NCI-H446 (cell line): Measurements from ENCODE around the gene MED12L.

Experiments used
- DNase-seq, 2 experiments: peaks; one replicate each; lab custom pipeline; 2025; lab: John Stamatoyannopoulos, UW

MED12L gene

GRCh38 chr3:151423091-151423490, 337.6 kb downstream of the MED12L start:
- no peak for DNase-seq

- DNase-seq, result peak in 1 of 2 experiments; percentile 25
Observed at GRCh38 chr3:151425627-151426340, 340.3 kb downstream of the MED12L start.

- DNase-seq, result no peak
Observed at GRCh38 chr3:151426341-151426657, 340.8 kb downstream of the MED12L start.

DNA sequence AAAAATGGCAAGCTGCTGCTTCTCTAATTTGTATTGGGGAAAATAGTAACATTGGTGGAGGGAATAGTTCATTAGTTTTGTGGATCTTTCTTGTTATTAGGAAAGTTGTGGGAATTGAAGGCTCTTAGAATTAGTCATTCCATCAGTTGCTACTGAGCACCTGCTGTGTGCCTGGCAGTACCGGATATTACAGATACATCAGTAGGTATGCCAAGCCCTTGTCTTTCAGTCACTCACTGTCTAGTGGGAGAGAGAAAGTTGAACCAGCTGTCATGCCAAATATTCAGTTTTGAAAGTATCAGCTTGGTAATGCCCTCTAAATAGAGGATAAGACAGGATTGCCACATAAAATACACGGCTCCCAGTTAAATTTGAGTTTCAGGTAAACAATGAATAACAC, 342.9 kb downstream of the MED12L start:
- no peak for DNase-seq

GRCh38 chr3:151430821-151431484, 345.5 kb downstream of the MED12L start:
- no peak for DNase-seq

DNA sequence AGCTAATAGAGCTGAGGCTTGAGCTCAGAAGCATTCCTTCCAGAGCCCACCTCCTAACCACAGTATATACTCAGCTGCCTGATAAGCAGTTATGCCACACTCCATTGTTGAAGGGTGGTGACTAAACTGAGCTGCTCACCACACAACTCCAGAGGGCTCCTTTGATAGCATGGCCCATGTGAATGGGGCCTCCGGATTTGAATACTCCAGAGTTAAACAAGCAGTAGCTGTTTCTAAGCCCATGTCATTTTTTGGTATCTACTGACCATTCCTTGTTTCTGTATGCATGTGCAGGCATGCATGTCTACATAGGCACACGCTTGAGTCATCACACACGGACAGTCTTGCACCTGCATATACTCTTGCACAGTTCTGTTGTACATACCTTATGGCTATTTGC, 346.5 kb downstream of the MED12L start:
- DNase-seq, result no peak

GRCh38 chr3:151432616-151433372, 347.3 kb downstream of the MED12L start:
- DNase-seq, result no peak

DNA sequence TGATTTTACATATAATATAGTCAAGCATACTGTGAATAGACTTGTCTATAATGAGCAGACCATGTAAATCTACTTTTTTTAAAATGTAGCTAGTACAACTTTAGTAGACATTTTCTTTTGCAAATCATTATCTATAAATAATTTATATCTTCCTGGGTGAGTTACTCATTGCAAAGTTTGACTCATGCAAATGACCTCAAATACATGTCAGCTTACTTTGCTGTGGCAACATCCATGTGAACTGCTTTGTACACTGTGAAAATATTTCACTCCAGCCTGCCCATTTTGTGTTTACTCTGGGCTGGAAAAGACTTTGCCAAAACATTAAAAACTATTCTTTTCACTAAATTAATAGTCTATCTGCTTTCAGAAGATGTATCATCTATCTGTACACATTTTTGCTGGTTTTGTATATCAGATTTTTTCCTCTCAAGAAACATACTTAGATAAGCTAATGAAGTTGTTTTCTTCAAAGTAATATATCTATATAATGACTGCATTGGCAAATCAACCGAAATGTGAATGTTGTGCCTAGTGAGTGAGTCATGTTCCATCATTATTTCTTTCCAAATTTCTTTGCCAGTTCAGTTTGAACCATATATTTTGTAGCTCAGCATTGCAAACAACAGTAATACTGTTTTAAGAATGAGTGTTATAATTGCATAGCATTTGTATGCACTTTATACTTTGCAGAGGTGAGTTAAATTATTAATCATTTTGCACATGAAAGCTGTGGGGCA, 348.9 kb downstream of the MED12L start:
- DNase-seq, result no peak

- DNase-seq, result no peak
Observed at GRCh38 chr3:151436675-151437446, 351.4 kb downstream of the MED12L start.

DNA sequence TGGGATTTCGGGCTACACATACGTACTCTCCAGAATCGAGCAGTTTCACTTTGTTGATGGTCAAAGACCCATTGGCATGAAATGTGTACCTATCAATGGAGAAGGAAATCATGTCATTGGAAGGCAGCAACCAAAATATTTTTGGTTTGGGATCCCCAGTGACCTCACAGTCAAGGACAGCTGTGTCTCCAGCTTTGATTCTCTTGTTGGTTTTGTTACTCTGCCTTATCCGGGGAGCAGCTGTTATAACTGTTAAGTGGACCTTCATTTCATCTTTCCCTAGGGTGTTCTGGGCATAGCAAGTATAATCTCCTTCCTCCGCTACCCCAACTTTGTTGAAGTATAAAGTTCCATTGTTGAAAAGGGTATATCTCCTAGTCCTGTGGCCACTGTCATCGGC, 352.4 kb downstream of the MED12L start:
- DNase-seq, result no peak

GRCh38 chr3:151439652-151440125, 354.2 kb downstream of the MED12L start:
- DNase-seq, result peak; percentile 29 to 53

DNA sequence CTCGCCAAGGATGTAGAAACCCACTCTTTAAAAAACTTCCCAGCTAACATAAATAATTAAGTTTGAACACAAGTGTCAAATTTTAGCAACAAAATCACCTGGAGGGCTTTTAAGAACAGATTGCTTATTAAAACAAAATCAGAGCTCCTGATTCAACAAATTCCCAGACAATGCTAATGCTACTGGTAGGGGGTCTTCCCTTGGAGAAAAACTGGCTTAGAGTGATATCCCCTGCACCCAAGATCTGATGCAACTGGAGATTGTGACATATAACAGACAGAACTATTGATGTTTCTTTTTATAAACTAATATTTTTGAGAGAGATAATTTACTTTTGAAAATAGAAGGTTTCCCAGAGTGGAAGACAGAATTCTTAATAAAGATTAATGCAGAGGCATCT, 355.5 kb downstream of the MED12L start:
- DNase-seq, result no peak

DNA sequence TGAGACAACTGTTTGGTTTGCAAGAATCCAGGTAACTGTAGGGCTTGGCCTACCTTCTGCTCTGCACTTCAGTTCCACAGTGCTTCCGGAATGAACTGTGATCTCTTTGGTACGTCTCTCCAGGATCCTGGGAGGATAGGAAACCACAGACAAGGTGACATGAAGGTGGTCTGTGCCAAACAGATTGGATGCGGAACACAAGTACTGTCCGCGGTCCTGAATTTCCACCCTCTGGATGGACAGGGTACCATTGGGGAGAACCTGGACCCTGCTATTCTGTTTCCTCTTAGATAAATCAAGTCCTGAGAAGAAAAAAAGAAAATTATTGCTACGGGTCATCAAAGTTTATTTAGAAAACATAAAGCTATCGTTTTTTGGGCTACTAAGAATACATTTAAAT, 358.1 kb downstream of the MED12L start:
- no peak for DNase-seq

GRCh38 chr3:151445273-151446001, 360.0 kb downstream of the MED12L start:
- no peak for DNase-seq

DNA sequence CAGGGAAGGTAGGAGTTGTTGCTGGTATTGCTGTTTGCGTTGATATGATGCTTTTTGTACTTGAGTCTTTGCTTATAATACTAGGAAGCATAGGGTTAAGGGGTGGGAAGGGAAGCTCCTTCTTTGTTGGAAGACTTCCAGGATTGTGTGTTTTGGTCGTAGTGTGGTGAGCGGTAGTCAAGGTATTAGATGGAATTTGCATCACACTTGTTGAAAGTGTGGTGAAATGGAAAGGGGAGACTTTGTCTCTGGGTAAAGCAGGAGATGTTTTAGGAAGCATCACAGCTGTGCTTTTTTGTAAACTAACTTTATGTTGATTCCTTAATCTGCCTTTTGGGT, 360.5 kb downstream of the MED12L start:
- no peak for DNase-seq

GRCh38 chr3:151452368-151452767, 366.9 kb downstream of the MED12L start:
- DNase-seq, result no peak

DNA sequence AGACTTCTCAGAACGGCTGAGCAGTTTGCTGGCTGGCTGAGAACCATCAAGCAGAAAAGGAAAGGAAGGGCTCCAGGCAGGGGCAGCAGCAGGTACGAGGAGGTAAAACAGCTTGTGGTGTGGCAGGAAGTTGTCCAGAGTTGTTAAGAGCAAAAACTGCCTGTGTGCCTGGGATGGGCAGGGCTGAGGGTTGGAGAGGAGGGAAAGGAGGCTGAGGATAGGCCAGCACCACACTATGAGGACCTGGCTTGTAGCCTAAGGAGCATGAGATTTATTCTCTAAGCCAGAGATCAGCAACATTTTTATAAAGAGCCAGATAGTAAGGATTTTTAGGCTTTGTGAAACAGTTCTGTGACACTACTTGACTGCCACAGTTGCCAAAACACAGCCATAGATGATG, 367.4 kb downstream of the MED12L start:
- no peak for DNase-seq

DNA sequence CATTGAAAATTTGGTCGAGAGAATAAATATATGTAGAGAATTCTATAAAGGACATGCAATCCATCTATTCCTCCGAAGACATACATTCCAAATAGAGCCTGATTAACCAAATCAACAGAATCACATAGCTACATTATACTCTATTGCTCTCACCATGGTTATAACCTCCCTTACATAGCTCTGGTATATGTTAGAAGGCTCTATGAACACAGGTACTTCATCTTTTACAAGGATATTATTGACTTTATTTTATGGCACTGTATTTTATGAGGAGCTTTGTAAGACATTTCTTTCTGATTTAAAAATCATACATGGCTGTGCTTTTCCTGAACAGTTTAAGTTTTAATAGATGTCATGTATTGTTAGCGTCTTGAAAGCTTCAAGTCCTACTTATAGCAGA, 370.6 kb downstream of the MED12L start:
- no peak for DNase-seq

- no peak for DNase-seq
Observed at GRCh38 chr3:151459358-151459757, 373.9 kb downstream of the MED12L start.

- no peak for DNase-seq
Observed at GRCh38 chr3:151460228-151460627, 374.8 kb downstream of the MED12L start.
